Transverse colon (tissue), 4 donors: Measurements from ENCODE around the gene DNAH2. TPM values are rescaled to one million over a fixed set of nuclear protein-coding genes. Genes with fewer than 3 reads are reported as not detected.
A peak's percentile ranks its signal among the peaks of the same experiment; 100 is the strongest.

ENCODE experiments used
- DNase-seq: peaks from one replicate; pipeline ENCODE4 v3.0.0-alpha.2; 2019
- H3K27ac ChIP-seq, 4 donors: fragments of 200-600 bp; sonication (generic); 2 replicates each; pipeline ENCODE4 v1.5.1; 2016 to 2018; ENCODE audit warnings: inconsistent platforms in 4 of 4
- H3K27me3 ChIP-seq: fragments of 200-600 bp; sonication (generic); 2 replicates; pipeline ENCODE4 v1.5.1; 2017; ENCODE audit warnings: inconsistent platforms
- H3K36me3 ChIP-seq, 4 donors: fragments of 200-600 bp; sonication (generic); 2 replicates each; pipeline ENCODE4 v1.5.1; 2017 to 2019; ENCODE audit warnings: inconsistent platforms in 4 of 4
- H3K4me1 ChIP-seq, 4 donors: fragments of 200-600 bp; sonication (generic); 2 replicates each; pipeline ENCODE4 v1.5.1; 2017 to 2020; ENCODE audit warnings: inconsistent platforms in 4 of 4
- H3K4me3 ChIP-seq, 4 donors: fragments of 200-600 bp; sonication (generic); 1 replicate in 1 of 4; 2 replicates in 3 of 4; pipeline versions ENCODE4 v1.5.1 to v1.6.1; 2017 to 2019; ENCODE audit warnings: inconsistent platforms in 4 of 4
- H3K9me3 ChIP-seq, 2 donors: fragments of 200-600 bp; sonication (generic); 2 replicates each; pipeline ENCODE4 v1.5.1; 2017 to 2019; ENCODE audit warnings: inconsistent platforms in 2 of 2
- EP300 ChIP-seq: sonication (generic); formaldehyde crosslinking; IDR thresholded peaks from one replicate; pipeline ENCODE4 v1.6.1; 2017; ENCODE audit warnings: antibody characterized with exemption, low read depth
- POLR2A ChIP-seq: fragments of 450-650 bp; IDR thresholded peaks from one replicate; pipeline ENCODE4 v1.6.1; 2016; ENCODE audit warnings: antibody characterized with exemption, mild to moderate bottlenecking, moderate library complexity
- POLR2AphosphoS5 ChIP-seq, 3 donors: sonication (generic); formaldehyde crosslinking; IDR thresholded peaks; one replicate each; pipeline ENCODE4 v1.6.1; 2016; ENCODE audit warnings: antibody characterized with exemption in 3 of 3
- WGBS, 2 donors: methylation state at CpG; one replicate each; pipeline ENCODE4 v1.1.5; 2018; ENCODE audit warnings: low coverage in 1 of 2; 5-methylcytosine and 5-hydroxymethylcytosine counted together
- in situ Hi-C, 4 donors: fragments of 200-750 bp; cut with MboI; loops; one replicate each; pipeline versions ENCODE4 v1.15.0 to v1.15.1; 2017; ENCODE audit warnings: low sequenced_read_pairs in 3 of 4, low pct_ligation_motif_present in 1 of 4, low pct_unique_long_range_greater_than_20kb in 1 of 4
- intact Hi-C: fragments of 100-400 bp; cut with DNase I; formaldehyde crosslinking; loops from one replicate; pipeline ENCODE4 v1.15.1; 2023; ENCODE audit warnings: low total_unique reads
- total RNA-seq, 4 donors: library from RNA; depleted of rRNA; stranded (reverse); fragments of >200 nt; gene quantifications; one replicate each; pipeline ENCODE4 v1.1.0, GENCODE V29; 2016
- TF ChIP-seq, protein P1 (sequence below), 5 experiments: fragments of 200-600 bp in 3 of 5; fragments of 450-650 bp in 2 of 5; sonication (generic) in 3 of 5; IDR thresholded peaks; 1 replicate in 2 of 5; 2 replicates in 3 of 5; pipeline ENCODE4 v1.5.1; 2016 to 2017; ENCODE audit warnings: antibody characterized with exemption in 5 of 5, inconsistent platforms in 3 of 5, mild to moderate bottlenecking in 2 of 5, moderate library complexity in 1 of 5

The DNAH2 gene
- total RNA-seq, 4 donors from 2014 or later: under 0.01 to 0.55 (median 0.18) TPM

DNA sequence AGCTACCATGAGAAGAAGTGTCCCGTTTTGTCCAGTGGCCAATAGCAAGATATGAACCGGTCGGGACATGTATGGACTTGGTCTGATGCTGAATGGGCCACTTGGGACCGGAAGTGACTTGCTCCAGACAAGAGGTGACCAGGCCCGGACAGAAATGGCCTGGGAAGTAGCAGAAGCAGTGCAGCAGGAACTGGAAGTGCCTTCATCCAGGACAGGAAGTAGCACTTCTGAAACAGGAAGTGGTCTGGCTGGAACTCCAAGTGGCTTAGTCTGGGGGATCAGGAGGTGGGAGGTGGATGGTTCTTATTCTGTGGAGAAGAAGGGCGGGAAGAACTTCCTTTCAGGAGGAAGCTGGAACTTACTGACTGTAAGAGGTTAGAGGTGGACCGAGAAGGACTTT is 7.2 kb upstream of the DNAH2 start:
- Histone ChIP-seq H3K27me3 (peaks cover 67% of the 10 kb centered on the region), H3K9me3 (no peaks in the 10 kb centered on the region), H3K27ac (no peak overlapping the region), H3K4me1 (peaks cover 0 to 7% (median 2%) of the 10 kb centered on the region in 4 donors), H3K4me3 (no peak overlapping the region), H3K36me3 (no peaks in the 10 kb centered on the region)
- TF ChIP-seq POLR2A (no peak), EP300 (no peak)
- TF ChIP-seq, protein P1, sequence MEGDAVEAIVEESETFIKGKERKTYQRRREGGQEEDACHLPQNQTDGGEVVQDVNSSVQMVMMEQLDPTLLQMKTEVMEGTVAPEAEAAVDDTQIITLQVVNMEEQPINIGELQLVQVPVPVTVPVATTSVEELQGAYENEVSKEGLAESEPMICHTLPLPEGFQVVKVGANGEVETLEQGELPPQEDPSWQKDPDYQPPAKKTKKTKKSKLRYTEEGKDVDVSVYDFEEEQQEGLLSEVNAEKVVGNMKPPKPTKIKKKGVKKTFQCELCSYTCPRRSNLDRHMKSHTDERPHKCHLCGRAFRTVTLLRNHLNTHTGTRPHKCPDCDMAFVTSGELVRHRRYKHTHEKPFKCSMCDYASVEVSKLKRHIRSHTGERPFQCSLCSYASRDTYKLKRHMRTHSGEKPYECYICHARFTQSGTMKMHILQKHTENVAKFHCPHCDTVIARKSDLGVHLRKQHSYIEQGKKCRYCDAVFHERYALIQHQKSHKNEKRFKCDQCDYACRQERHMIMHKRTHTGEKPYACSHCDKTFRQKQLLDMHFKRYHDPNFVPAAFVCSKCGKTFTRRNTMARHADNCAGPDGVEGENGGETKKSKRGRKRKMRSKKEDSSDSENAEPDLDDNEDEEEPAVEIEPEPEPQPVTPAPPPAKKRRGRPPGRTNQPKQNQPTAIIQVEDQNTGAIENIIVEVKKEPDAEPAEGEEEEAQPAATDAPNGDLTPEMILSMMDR (IDR thresholded peaks at IDR 0.05): no peak
- 62 to 82% methylated on average over 2 to 7 of the region's 7 CpGs for WGBS, 2 donors
- intact Hi-C loops: no loop called here
- DNase-seq: no peak
- in situ Hi-C loops: no loop called here

DNA sequence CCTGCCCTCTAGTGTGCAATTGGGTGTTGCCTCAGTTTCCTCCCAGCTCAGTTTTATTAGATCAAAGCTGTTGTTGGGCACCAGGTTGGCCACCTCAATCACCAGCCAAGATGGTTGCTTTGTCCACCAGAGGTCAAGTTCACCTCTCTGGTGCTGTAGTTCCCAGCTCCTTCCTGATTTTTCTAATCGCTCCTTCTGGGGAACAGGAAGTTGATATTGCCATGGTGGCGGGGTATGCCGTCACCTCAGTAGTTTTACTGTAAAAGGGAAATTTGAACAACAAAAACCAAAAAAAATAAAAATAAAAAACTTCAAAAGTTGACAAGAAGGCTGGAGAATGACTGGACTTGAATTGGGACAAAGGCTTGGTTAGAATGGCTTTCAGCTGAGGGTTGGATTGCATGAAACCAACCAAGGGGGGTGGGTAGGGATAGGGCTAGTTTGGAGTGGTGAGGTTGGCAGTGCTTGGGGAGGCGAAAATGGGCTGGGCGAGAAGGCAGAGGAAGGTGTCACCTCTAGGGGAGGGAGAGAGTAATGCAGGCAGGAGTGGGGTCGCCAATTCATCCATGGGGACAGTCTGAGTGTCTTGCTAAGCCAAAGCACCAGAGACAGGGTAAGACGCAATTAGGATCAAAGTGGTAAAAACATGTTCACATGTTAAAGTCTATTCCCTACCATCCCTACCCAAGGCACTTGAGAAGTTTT is 6.3 kb upstream of the DNAH2 start:
- Histone ChIP-seq H3K36me3 (no peaks in the 10 kb centered on the region), H3K27me3 (peaks cover 67% of the 10 kb centered on the region), H3K4me1 (peaks cover 0 to 1% (median under 1%) of the 10 kb centered on the region in 4 donors), H3K4me3 (no peak overlapping the region), H3K9me3 (no peaks in the 10 kb centered on the region), H3K27ac (no peak overlapping the region)
- DNase-seq: no peak
- intact Hi-C loops (no loop called here), in situ Hi-C loops (no loop called here)
- no peak for TF ChIP-seq POLR2A
- no peak for TF ChIP-seq EP300
- no peak for TF ChIP-seq POLR2AphosphoS5 (IDR thresholded peaks at IDR 0.05)
- TF ChIP-seq, protein P1 (IDR thresholded peaks at IDR 0.05): peak in 1 of 5 experiments; percentile 11
- 68 to 78% methylated on average over 3 to 7 of the region's 7 CpGs for WGBS, 2 donors

DNA sequence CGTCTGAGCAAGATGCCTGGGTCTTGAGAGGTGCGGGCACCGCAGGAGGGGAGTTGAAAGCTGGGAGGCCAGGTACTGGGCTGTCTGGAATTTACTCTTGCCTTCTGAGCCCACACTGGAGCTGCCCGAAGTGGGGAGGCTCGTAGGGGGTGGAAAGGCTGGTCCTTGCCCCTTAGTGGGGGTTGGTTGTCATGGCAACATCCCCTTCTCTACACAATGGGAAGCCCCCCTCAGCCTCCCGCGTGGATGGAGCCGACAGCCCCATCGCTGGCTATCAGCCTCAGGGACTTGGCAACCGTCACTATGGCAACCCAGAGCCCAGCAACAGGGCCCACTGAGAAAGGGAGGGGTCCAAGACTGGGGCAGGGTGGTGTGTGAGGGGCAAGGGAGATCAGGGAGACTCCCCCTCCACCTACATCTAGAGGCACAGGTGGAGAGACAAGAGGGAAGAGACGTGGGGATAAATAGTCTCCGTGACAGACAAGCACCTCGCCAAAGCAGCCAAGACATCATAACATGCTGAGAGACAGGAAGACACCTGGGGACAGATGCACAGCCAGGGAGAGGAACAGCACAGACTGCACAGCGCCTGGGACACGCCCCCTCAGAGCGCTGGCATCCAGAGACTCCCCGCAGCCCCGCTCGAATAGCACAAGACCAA is 5.3 kb upstream of the DNAH2 start:
- Histone ChIP-seq H3K27me3 (peaks cover 65% of the 10 kb centered on the region), H3K9me3 (no peaks in the 10 kb centered on the region), H3K4me1 (peaks cover 9 to 11% (median 9%) of the 10 kb centered on the region in 4 donors), H3K4me3 (no peak overlapping the region), H3K27ac (no peak overlapping the region), H3K36me3 (no peaks in the 10 kb centered on the region)
- DNase-seq: no peak
- intact Hi-C loops: no loop called here
- TF ChIP-seq EP300 (no peak), POLR2A (no peak), POLR2AphosphoS5 (IDR thresholded peaks at IDR 0.05) (no peak)
- TF ChIP-seq, protein P1 (IDR thresholded peaks at IDR 0.05): no peak
- WGBS, 2 donors: 24 to 30% methylated on average over 3 to 19 of the region's 19 CpGs
- in situ Hi-C loops: no loop called here

GRCh38 chr17:7713782-7714181 is 3.8 kb upstream of the DNAH2 start:
- intact Hi-C loops: no loop called here
- Histone ChIP-seq H3K27ac (no peak overlapping the region), H3K36me3 (no peaks in the 10 kb centered on the region), H3K27me3 (peaks cover 56% of the 10 kb centered on the region), H3K4me1 (peaks cover 9 to 23% (median 18%) of the 10 kb centered on the region in 4 donors), H3K4me3 (no peak overlapping the region), H3K9me3 (no peaks in the 10 kb centered on the region)
- in situ Hi-C loops: no loop called here
- no peak for DNase-seq
- WGBS, 2 donors: 19% methylated on average over 9 of the region's 9 CpGs; no CpG with 5 or more reads in 1 of the 2 donors
- TF ChIP-seq EP300 (no peak), POLR2AphosphoS5 (IDR thresholded peaks at IDR 0.05) (no peak), POLR2A (no peak)
- TF ChIP-seq, protein P1 (IDR thresholded peaks at IDR 0.05): no peak
